Liver (tissue), 9 donors: ENCODE results near the gene SH3BGRL. TPM values are rescaled to one million over a fixed set of nuclear protein-coding genes. Genes with fewer than 3 reads are reported as not detected.

ENCODE experiments used
- DNase-seq: peaks from one replicate; pipeline ENCODE4 v3.0.0-alpha.2; 2017; ENCODE audit warnings: low spot score
- H3K27ac ChIP-seq, 2 donors: one replicate each; pipeline ENCODE4 v1.7.0; 2013; ENCODE audit warnings: inconsistent platforms in 2 of 2, low read length in 2 of 2, control low read depth in 1 of 2, low read depth in 1 of 2, mild to moderate bottlenecking in 1 of 2
- H3K27me3 ChIP-seq, 4 donors: one replicate each; pipeline versions ENCODE4 v1.6.1 to v1.7.0; 2013; ENCODE audit warnings: low read length in 3 of 4, inconsistent platforms in 1 of 4, mild to moderate bottlenecking in 1 of 4, moderate library complexity in 1 of 4; ENCODE audit not compliant: control insufficient read depth in 4 of 4, insufficient read depth in 4 of 4
- H3K36me3 ChIP-seq, 4 donors: one replicate each; pipeline versions ENCODE4 v1.6.1 to v1.7.0; 2013; ENCODE audit warnings: low read length in 3 of 4, mild to moderate bottlenecking in 3 of 4, low read depth in 1 of 4, moderate library complexity in 1 of 4; ENCODE audit not compliant: control insufficient read depth in 4 of 4, insufficient read depth in 3 of 4
- H3K4me1 ChIP-seq, 4 donors: one replicate each; pipeline versions ENCODE4 v1.6.1 to v1.7.0; 2013; ENCODE audit warnings: low read length in 3 of 4, mild to moderate bottlenecking in 3 of 4, moderate library complexity in 1 of 4; ENCODE audit not compliant: control insufficient read depth in 4 of 4, insufficient read depth in 4 of 4
- H3K4me3 ChIP-seq, 3 donors: one replicate each; pipeline versions ENCODE4 v1.6.1 to v1.7.0; 2013; ENCODE audit warnings: low read length in 3 of 3, control low read depth in 1 of 3, low read depth in 1 of 3, mild to moderate bottlenecking in 1 of 3
- H3K9ac ChIP-seq, 2 donors: one replicate each; pipeline ENCODE4 v1.7.0; 2013; ENCODE audit warnings: low read length in 2 of 2, mild to moderate bottlenecking in 2 of 2, moderate library complexity in 2 of 2, control low read depth in 1 of 2, low read depth in 1 of 2
- H3K9me3 ChIP-seq, 4 donors: one replicate each; pipeline versions ENCODE4 v1.6.1 to v1.7.0; 2013; ENCODE audit warnings: low read length in 3 of 4; ENCODE audit not compliant: control insufficient read depth in 4 of 4
- ATF3 ChIP-seq: IDR thresholded peaks from 2 replicates; pipeline ENCODE4 v1.6.1; 2016; ENCODE audit warnings: antibody characterized with exemption
- EGR1 ChIP-seq, 2 donors: IDR thresholded peaks; 2 replicates each; pipeline ENCODE4 v1.6.1; 2016 to 2018; ENCODE audit warnings: antibody characterized with exemption in 2 of 2, low read depth in 2 of 2
- HNF4A ChIP-seq, 2 donors: conservative IDR thresholded peaks; 2 replicates each; pipeline ENCODE4 v1.6.1; 2016; ENCODE audit warnings: antibody characterized with exemption in 2 of 2, mild to moderate bottlenecking in 2 of 2
- HNF4G ChIP-seq: IDR thresholded peaks from 2 replicates; pipeline ENCODE4 v1.6.1; 2016; ENCODE audit warnings: antibody characterized with exemption
- JUND ChIP-seq, 2 donors: IDR thresholded peaks; 2 replicates each; pipeline ENCODE4 v1.6.1; 2016; ENCODE audit warnings: antibody characterized with exemption in 2 of 2
- MAX ChIP-seq: IDR thresholded peaks from 2 replicates; pipeline ENCODE4 v1.6.1; 2016; ENCODE audit warnings: antibody characterized with exemption
- RAD21 ChIP-seq, 2 donors: IDR thresholded peaks; 2 replicates each; pipeline ENCODE4 v1.6.1; 2016; ENCODE audit warnings: antibody characterized with exemption in 2 of 2, mild to moderate bottlenecking in 2 of 2
- REST ChIP-seq: IDR thresholded peaks from 2 replicates; pipeline ENCODE4 v1.6.1; 2016; ENCODE audit warnings: antibody characterized with exemption, mild to moderate bottlenecking
- SP1 ChIP-seq: IDR thresholded peaks from 2 replicates; pipeline ENCODE4 v1.6.1; 2018; ENCODE audit warnings: antibody characterized with exemption, mild to moderate bottlenecking
- YY1 ChIP-seq: IDR thresholded peaks from 2 replicates; pipeline ENCODE4 v1.6.1; 2016; ENCODE audit warnings: antibody characterized with exemption, mild to moderate bottlenecking
- WGBS: extraction: QIAGEN DNeasy Blood & Tissue Kit; methylation state at CpG from one replicate; pipeline ENCODE4 v1.1.7; 2013; 5-methylcytosine and 5-hydroxymethylcytosine counted together
- polyA plus RNA-seq, 2 donors: library from polyadenylated mRNA; stranded (reverse) in 1 of 2; unstranded in 1 of 2; fragments of 200-250 nt in 1 of 2; fragments of >200 nt in 1 of 2; fragmentation: Nextera tagmentation in 1 of 2; extraction: Ambion mirVana in 1 of 2; gene quantifications; one replicate each; pipeline versions ENCODE4 v1.2.1 to v1.2.3, GENCODE V29; 2013 to 2015
- total RNA-seq, 2 donors: library from RNA; depleted of rRNA; stranded (reverse); fragments of >200 nt; gene quantifications; one replicate each; pipeline ENCODE4 v1.2.3, GENCODE V29; 2014
- TF ChIP-seq, protein P1 (sequence below): IDR thresholded peaks from 2 replicates; pipeline ENCODE4 v1.6.1; 2016; ENCODE audit warnings: antibody characterized with exemption
- TF ChIP-seq, protein P2 (sequence below): fragments of 150-350 bp; IDR thresholded peaks from 2 replicates; pipeline ENCODE4 v1.5.1; 2017; ENCODE audit warnings: improper control_type of control experiment, low read depth, low read length; ENCODE audit not compliant: missing input control
- donor health status: healthy.
- donor health status: healthy.
- donor health status: healthy.
- donor health status: healthy.
- donor health status: healthy.

Gene SH3BGRL
- total and polyA plus RNA-seq, 4 donors = 15.5 to 64.3 (median 20.6) TPM

DNA sequence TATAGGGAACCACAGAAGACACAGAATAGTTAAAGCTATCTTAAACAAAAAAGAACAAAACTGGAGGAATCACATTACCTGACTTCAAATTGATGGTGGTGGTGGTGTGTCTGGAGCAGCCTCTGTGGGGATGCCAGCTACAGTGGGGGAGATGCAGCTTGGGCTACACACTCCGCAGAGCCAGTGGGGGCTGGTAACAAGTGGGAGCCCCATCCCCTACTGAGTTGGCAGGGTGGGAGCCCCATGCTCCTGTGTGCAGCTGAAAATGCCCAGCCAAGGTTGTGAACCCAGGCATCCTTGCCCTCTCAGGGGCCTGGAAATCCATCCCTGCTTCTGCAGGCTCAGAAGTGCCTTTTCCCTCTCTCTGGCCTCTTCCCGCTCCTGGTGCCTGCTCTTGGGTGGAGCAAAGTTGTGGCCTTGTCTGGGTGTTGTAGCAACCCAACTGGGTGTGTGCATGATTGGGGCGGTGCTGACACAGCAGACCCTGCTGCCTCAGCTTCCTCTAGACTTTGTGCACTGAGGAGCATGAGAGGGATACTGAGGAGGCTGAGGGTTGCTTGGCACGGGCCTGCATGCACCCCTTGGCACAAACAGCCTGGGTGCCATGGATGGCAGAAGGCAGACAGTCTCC, 38.9 kb downstream of the SH3BGRL start:
- no peak overlapping the region for H3K27ac ChIP-seq
- H3K4me1 ChIP-seq = no peaks in the 10 kb centered on the region
- H3K9ac ChIP-seq = no peak overlapping the region
- no peaks in the 10 kb centered on the region for H3K27me3 ChIP-seq
- H3K9me3 ChIP-seq = peaks cover 0 to 8% (median 1%) of the 10 kb centered on the region in 4 donors
- no peak for TF ChIP-seq HNF4A (conservative IDR thresholded peaks at IDR 0.05)
- WGBS = 98% methylated on average over 4 of the region's 4 CpGs
- H3K4me3 ChIP-seq = no peak overlapping the region
- DNase-seq = no peak
- H3K36me3 ChIP-seq = no peaks in the 10 kb centered on the region

- no peak for DNase-seq
- no peak overlapping the region for H3K4me3 ChIP-seq
- no peak overlapping the region for H3K9ac ChIP-seq
- H3K9me3 ChIP-seq = peaks cover 0 to 8% (median 1%) of the 10 kb centered on the region in 4 donors
- no peaks in the 10 kb centered on the region for H3K36me3 ChIP-seq
- 98% methylated on average over 7 of the region's 7 CpGs for WGBS
- H3K27me3 ChIP-seq = no peaks in the 10 kb centered on the region
- no peak overlapping the region for H3K27ac ChIP-seq
- TF ChIP-seq, protein P1, sequence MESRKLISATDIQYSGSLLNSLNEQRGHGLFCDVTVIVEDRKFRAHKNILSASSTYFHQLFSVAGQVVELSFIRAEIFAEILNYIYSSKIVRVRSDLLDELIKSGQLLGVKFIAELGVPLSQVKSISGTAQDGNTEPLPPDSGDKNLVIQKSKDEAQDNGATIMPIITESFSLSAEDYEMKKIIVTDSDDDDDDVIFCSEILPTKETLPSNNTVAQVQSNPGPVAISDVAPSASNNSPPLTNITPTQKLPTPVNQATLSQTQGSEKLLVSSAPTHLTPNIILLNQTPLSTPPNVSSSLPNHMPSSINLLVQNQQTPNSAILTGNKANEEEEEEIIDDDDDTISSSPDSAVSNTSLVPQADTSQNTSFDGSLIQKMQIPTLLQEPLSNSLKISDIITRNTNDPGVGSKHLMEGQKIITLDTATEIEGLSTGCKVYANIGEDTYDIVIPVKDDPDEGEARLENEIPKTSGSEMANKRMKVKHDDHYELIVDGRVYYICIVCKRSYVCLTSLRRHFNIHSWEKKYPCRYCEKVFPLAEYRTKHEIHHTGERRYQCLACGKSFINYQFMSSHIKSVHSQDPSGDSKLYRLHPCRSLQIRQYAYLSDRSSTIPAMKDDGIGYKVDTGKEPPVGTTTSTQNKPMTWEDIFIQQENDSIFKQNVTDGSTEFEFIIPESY = no peak
- TF ChIP-seq REST = no peak
- no peaks in the 10 kb centered on the region for H3K4me1 ChIP-seq
These were observed 39.9 kb downstream of the SH3BGRL start for GRCh38 chrX:81241753-81242152.

GRCh38 chrX:81255876-81256275, 54.0 kb downstream of the SH3BGRL start:
- WGBS = 75% methylated on average over 2 of the region's 2 CpGs
- TF ChIP-seq ATF3 = no peak
- no peak for TF ChIP-seq MAX
- TF ChIP-seq REST = no peak
- no peak for TF ChIP-seq HNF4A (conservative IDR thresholded peaks at IDR 0.05)
- no peak for TF ChIP-seq YY1
- no peak for TF ChIP-seq EGR1 (IDR thresholded peaks at IDR 0.05; ENCODE audit: low read depth in 2 of 2)
- TF ChIP-seq, protein P2, sequence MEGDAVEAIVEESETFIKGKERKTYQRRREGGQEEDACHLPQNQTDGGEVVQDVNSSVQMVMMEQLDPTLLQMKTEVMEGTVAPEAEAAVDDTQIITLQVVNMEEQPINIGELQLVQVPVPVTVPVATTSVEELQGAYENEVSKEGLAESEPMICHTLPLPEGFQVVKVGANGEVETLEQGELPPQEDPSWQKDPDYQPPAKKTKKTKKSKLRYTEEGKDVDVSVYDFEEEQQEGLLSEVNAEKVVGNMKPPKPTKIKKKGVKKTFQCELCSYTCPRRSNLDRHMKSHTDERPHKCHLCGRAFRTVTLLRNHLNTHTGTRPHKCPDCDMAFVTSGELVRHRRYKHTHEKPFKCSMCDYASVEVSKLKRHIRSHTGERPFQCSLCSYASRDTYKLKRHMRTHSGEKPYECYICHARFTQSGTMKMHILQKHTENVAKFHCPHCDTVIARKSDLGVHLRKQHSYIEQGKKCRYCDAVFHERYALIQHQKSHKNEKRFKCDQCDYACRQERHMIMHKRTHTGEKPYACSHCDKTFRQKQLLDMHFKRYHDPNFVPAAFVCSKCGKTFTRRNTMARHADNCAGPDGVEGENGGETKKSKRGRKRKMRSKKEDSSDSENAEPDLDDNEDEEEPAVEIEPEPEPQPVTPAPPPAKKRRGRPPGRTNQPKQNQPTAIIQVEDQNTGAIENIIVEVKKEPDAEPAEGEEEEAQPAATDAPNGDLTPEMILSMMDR = no peak
- TF ChIP-seq RAD21 (IDR thresholded peaks at IDR 0.05) = no peak
- TF ChIP-seq JUND (IDR thresholded peaks at IDR 0.05) = no peak
- TF ChIP-seq SP1 = no peak
- TF ChIP-seq HNF4G = no peak
- TF ChIP-seq, protein P1 = no peak

More at GRCh38 chrX:81255876-81256275, 54.0 kb downstream of the SH3BGRL start:
- Histone ChIP-seq H3K4me1 (no peaks in the 10 kb centered on the region), H3K27me3 (no peaks in the 10 kb centered on the region), H3K36me3 (no peaks in the 10 kb centered on the region), H3K9ac (no peak overlapping the region), H3K9me3 (no peaks in the 10 kb centered on the region), H3K27ac (no peak overlapping the region), H3K4me3 (no peak overlapping the region)
- DNase-seq = no peak
